Neural progenitor cell (in vitro differentiated cells): ENCODE results near the gene METTL1. TPM values are rescaled to one million over a fixed set of nuclear protein-coding genes. Genes with fewer than 3 reads are reported as not detected.

Experiments used
- DNase-seq: peaks from one replicate; pipeline ENCODE4 v3.0.0-alpha.2; 2016; ENCODE audit warnings: low spot score
- H2AFZ ChIP-seq: fragments of 200-600 bp; sonication (generic); replicated peaks from 2 replicates; pipeline ENCODE4 v1.6.1; 2016; ENCODE audit warnings: antibody characterized with exemption
- H3F3A ChIP-seq: fragments of 200-600 bp; sonication (generic); 2 replicates; pipeline ENCODE4 v1.6.1; 2016; ENCODE audit warnings: antibody characterized with exemption, low read depth
- H3K27ac ChIP-seq: fragments of 200-600 bp; sonication (generic); 2 replicates; pipeline ENCODE4 v1.5.1; 2016; ENCODE audit warnings: mild to moderate bottlenecking
- H3K27me3 ChIP-seq: fragments of 200-600 bp; sonication (generic); 2 replicates; pipeline ENCODE4 v1.6.1; 2016; ENCODE audit warnings: mild to moderate bottlenecking, moderate library complexity
- H3K36me3 ChIP-seq: fragments of 200-600 bp; sonication (generic); 2 replicates; pipeline ENCODE4 v1.5.1; 2016
- H3K4me1 ChIP-seq: fragments of 200-600 bp; sonication (generic); 2 replicates; pipeline ENCODE4 v1.6.1; 2016; ENCODE audit warnings: mixed run types
- H3K4me2 ChIP-seq: fragments of 200-600 bp; sonication (generic); 2 replicates; pipeline ENCODE4 v1.6.1; 2016
- H3K4me3 ChIP-seq: fragments of 200-600 bp; sonication (generic); 2 replicates; pipeline ENCODE4 v1.5.1; 2016
- H3K79me2 ChIP-seq: fragments of 200-600 bp; sonication (generic); 2 replicates; pipeline ENCODE4 v1.6.1; 2016; ENCODE audit warnings: low read depth
- H3K9ac ChIP-seq: fragments of 200-600 bp; sonication (generic); 2 replicates; pipeline ENCODE4 v1.6.1; 2016
- H3K9me3 ChIP-seq: fragments of 200-600 bp; sonication (generic); 2 replicates; pipeline ENCODE4 v1.5.1; 2016; ENCODE audit warnings: low read depth
- H4K20me1 ChIP-seq: fragments of 200-600 bp; sonication (generic); 2 replicates; pipeline ENCODE4 v1.6.1; 2016; ENCODE audit warnings: low read depth
- H3K27ac Mint-ChIP-seq: 3 replicates; pipeline ENCODE4 v1.8.0; 2021; ENCODE audit warnings: mixed read lengths
- H3K27me3 Mint-ChIP-seq: 2 replicates; pipeline ENCODE4 v1.8.0; 2022; ENCODE audit warnings: low read depth, mild to moderate bottlenecking, inconsistent platforms, moderate library complexity, mixed read lengths; ENCODE audit not compliant: insufficient read depth
- H3K36me3 Mint-ChIP-seq: 3 replicates; pipeline ENCODE4 v1.8.0; 2021; ENCODE audit warnings: mixed read lengths
- H3K4me1 Mint-ChIP-seq: 3 replicates; pipeline ENCODE4 v1.8.0; 2021; ENCODE audit warnings: mixed read lengths
- H3K4me3 Mint-ChIP-seq: 3 replicates; pipeline ENCODE4 v1.8.0; 2021; ENCODE audit warnings: mild to moderate bottlenecking, moderate library complexity, mixed read lengths
- H3K9me3 Mint-ChIP-seq: 3 replicates; pipeline ENCODE4 v1.8.0; 2020; ENCODE audit warnings: mixed read lengths
- CTCF ChIP-seq: fragments of 200-600 bp; sonication (generic); IDR thresholded peaks from 2 replicates; pipeline ENCODE4 v1.5.1; 2017; ENCODE audit warnings: antibody characterized with exemption, mild to moderate bottlenecking
- EZH2 ChIP-seq: fragments of 200-600 bp; sonication (generic); IDR thresholded peaks from 2 replicates; pipeline ENCODE4 v1.6.1; 2017; ENCODE audit warnings: antibody characterized with exemption, mild to moderate bottlenecking, moderate library complexity
- EZH2phosphoT487 ChIP-seq: fragments of 200-600 bp; sonication (generic); IDR thresholded peaks from 2 replicates; pipeline ENCODE4 v1.6.1; 2017; ENCODE audit warnings: antibody characterized with exemption
- total RNA-seq: library from RNA; depleted of rRNA; stranded (reverse); fragments of >200 nt; gene quantifications from 2 replicates; pipeline ENCODE4 v1.2.3, GENCODE V29; 2015; ENCODE audit warnings: low replicate concordance

The METTL1 gene
- total RNA-seq, 1 donor from 2014 or later: 5.6 TPM

- TF ChIP-seq EZH2phosphoT487: no peak
- no peak for TF ChIP-seq CTCF
- no peak for TF ChIP-seq EZH2
- peak overlapping the region; percentile 98 for H3K4me2 ChIP-seq
Measured at GRCh38 chr12:57736741-57737466, 35.0 kb downstream of the METTL1 start.

GRCh38 chr12:57735952-57736740 is 35.8 kb downstream of the METTL1 start:
- Histone ChIP-seq H3K9me3 (no peaks in the 10 kb centered on the region), H2AFZ (no peak overlapping the region), H3K36me3 (no peaks in the 10 kb centered on the region), H3F3A (peaks cover 32% of the 10 kb centered on the region), H3K4me3 (peak overlapping the region; percentile 44), H3K4me1 (peaks cover 24% of the 10 kb centered on the region), H4K20me1 (peaks cover 39% of the 10 kb centered on the region), H3K9ac (no peak overlapping the region), H3K79me2 (no peaks in the 10 kb centered on the region), H3K27ac (no peak overlapping the region), H3K27me3 (peaks cover 100% of the 10 kb centered on the region), H3K4me2 (peak overlapping the region; percentile 98)
- DNase-seq: peak; percentile 80
- Mint-ChIP-seq H3K27ac (peak overlapping the region; percentile 4), H3K9me3 (no peaks in the 10 kb centered on the region), H3K36me3 (peaks cover 4% of the 10 kb centered on the region), H3K4me3 (peak overlapping the region; percentile 80), H3K27me3 (peaks cover 38% of the 10 kb centered on the region), H3K4me1 (peaks cover 44% of the 10 kb centered on the region)
- peak; percentile 42 for TF ChIP-seq EZH2phosphoT487
- TF ChIP-seq EZH2: peak; percentile 45
- TF ChIP-seq CTCF: peak; percentile 48

More at GRCh38 chr12:57736741-57737466, 35.0 kb downstream of the METTL1 start:
- DNase-seq: peak; percentile 33
- Histone ChIP-seq H3F3A (peaks cover 32% of the 10 kb centered on the region), H3K79me2 (no peaks in the 10 kb centered on the region), H3K9me3 (no peaks in the 10 kb centered on the region), H2AFZ (no peak overlapping the region), H3K36me3 (no peaks in the 10 kb centered on the region), H3K4me3 (peak overlapping the region; percentile 80), H3K4me1 (peaks cover 24% of the 10 kb centered on the region), H3K27me3 (peaks cover 100% of the 10 kb centered on the region), H3K9ac (no peak overlapping the region), H3K27ac (no peak overlapping the region), H4K20me1 (peaks cover 39% of the 10 kb centered on the region)
- Mint-ChIP-seq H3K4me3 (peak overlapping the region; percentile 80), H3K9me3 (no peaks in the 10 kb centered on the region), H3K27ac (peak overlapping the region; percentile 4), H3K4me1 (peaks cover 49% of the 10 kb centered on the region), H3K27me3 (peaks cover 40% of the 10 kb centered on the region), H3K36me3 (no peaks in the 10 kb centered on the region)

GRCh38 chr12:57735198-57735855 is 36.6 kb downstream of the METTL1 start:
- peak; percentile 69 for DNase-seq
- H3K9ac ChIP-seq: no peak overlapping the region
- no peak for TF ChIP-seq EZH2phosphoT487
- Mint-ChIP-seq H3K4me3 (peak overlapping the region; percentile 80), H3K36me3 (peaks cover 4% of the 10 kb centered on the region), H3K27me3 (peaks cover 43% of the 10 kb centered on the region), H3K4me1 (peaks cover 38% of the 10 kb centered on the region), H3K27ac (no peak overlapping the region), H3K9me3 (no peaks in the 10 kb centered on the region)
- peaks cover 32% of the 10 kb centered on the region for H3F3A ChIP-seq
- peaks cover 24% of the 10 kb centered on the region for H3K4me1 ChIP-seq
- peaks cover 40% of the 10 kb centered on the region for H4K20me1 ChIP-seq
- no peaks in the 10 kb centered on the region for H3K9me3 ChIP-seq
- no peaks in the 10 kb centered on the region for H3K79me2 ChIP-seq
- H3K36me3 ChIP-seq: no peaks in the 10 kb centered on the region
- no peak overlapping the region for H3K27ac ChIP-seq
- H3K27me3 ChIP-seq: peaks cover 100% of the 10 kb centered on the region
- no peak overlapping the region for H3K4me3 ChIP-seq
- no peak overlapping the region for H2AFZ ChIP-seq
- peak overlapping the region; percentile 98 for H3K4me2 ChIP-seq
